ENCODE results near the gene PLAC8L1.

Gene PLAC8L1

DNA sequence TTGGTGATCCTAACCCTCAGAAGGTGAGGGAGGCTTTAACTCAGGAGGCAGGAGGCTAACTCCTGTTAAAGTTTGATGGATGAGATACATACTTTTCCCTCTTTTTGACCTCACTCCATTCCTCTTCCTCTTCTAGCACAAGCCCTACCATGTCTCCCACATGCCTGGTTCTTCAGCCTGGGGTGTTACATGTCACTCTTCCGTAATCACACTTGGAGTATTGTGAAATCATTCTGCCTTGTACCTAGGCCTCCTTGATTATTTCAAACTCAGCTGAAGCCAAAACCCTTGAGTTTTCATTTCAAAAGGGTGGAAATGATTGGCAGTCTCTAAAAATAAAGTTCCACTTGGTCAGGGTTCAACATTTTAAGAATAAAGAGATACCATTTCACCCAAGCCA is 1.8 kb downstream of the PLAC8L1 start:
- TF ChIP-seq, protein P1, sequence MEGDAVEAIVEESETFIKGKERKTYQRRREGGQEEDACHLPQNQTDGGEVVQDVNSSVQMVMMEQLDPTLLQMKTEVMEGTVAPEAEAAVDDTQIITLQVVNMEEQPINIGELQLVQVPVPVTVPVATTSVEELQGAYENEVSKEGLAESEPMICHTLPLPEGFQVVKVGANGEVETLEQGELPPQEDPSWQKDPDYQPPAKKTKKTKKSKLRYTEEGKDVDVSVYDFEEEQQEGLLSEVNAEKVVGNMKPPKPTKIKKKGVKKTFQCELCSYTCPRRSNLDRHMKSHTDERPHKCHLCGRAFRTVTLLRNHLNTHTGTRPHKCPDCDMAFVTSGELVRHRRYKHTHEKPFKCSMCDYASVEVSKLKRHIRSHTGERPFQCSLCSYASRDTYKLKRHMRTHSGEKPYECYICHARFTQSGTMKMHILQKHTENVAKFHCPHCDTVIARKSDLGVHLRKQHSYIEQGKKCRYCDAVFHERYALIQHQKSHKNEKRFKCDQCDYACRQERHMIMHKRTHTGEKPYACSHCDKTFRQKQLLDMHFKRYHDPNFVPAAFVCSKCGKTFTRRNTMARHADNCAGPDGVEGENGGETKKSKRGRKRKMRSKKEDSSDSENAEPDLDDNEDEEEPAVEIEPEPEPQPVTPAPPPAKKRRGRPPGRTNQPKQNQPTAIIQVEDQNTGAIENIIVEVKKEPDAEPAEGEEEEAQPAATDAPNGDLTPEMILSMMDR (IDR thresholded peaks at IDR 0.05; ENCODE audit: low read depth, low read length), result no peak
- no peak overlapping the region for H3K4me3 ChIP-seq (ENCODE audit: low read depth, low read length)

DNA sequence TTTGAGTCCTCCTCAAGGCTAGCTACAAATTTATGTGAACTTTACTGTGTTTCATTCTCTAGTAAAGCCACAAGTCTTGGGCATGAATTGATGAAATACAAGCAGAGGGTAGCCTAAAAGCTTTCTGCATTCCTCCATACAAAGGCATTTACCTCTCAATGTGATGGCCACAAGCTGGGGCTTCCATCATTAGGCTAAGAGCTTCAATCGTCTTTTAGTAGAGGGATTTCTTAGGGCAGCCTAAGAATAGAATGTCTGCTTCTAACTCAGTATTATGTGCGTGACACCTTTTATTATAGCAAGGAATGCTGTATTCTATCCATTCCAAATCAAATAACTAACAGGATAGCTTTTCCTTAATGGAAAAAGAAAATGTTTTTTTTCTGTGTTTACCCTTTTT is 3.7 kb downstream of the PLAC8L1 start:
- TF ChIP-seq, protein P1 (IDR thresholded peaks at IDR 0.05; ENCODE audit: low read depth, low read length), result no peak
- H3K4me3 ChIP-seq (ENCODE audit: low read depth, low read length), result no peak overlapping the region

DNA sequence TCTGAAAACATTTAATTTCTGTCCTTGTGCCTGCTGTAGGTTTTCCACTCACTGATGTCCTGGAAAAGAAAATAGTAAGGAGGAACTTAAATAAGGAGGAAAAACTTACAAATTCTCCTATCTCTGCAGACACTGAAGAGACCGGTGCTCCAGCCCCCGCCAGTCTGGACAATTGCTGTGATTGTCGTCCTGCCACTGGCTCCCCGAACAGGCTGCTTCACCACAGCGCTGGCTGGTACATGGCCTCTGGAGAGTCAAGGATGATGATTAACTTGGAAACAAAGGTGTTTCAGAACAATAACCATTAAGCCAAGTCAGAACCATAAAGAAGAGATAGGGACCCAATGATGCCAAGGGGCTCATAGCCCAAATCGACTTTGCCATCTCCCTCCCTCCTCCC is 7.3 kb downstream of the PLAC8L1 start:
- TF ChIP-seq, protein P1 (IDR thresholded peaks at IDR 0.05; ENCODE audit: low read depth, low read length), result no peak
- H3K4me3 ChIP-seq (ENCODE audit: low read depth, low read length), result no peak overlapping the region

DNA sequence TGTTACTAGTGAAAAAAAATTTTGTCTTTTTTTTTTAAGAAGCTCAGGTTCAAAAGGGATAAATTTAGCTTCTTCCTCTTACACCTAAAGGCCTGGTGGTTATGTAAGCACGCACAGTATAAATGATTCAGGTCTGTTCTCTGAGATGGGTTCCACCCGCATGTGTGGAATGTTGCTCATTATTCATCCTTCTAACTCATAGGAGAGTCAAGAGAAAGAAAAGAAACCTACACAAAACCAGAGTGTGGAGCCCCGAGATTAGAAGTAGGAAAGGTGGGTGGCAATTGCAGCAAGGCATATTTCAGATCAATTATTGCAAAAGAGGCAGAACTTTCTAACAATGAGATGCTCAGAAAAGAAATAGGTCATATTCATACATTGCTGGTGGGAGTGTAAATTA is 13.5 kb downstream of the PLAC8L1 start:
- H3K4me3 ChIP-seq (ENCODE audit: low read depth, low read length), result no peak overlapping the region
- TF ChIP-seq, protein P1 (IDR thresholded peaks at IDR 0.05; ENCODE audit: low read depth, low read length), result no peak

DNA sequence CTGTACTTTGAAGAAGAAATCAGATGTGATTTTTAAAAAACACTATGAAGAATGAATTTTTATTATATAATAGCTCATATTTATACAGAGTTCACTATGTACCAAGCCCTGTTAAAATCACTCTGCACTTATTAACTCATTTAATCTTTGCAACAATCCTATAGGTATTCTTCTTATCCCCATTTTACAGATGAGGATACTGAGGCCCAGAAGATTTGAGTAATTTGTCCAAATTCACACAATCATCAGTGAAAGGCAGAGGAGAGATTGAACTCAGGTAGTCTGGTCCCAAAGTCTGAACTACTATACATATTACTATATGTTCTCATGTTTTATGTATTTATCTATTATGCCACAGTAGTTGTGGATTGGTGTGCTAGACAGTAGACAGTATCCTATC is 16.1 kb downstream of the PLAC8L1 start:
- TF ChIP-seq, protein P1 (IDR thresholded peaks at IDR 0.05; ENCODE audit: low read depth, low read length), result no peak
- no peak overlapping the region for H3K4me3 ChIP-seq (ENCODE audit: low read depth, low read length)

DNA sequence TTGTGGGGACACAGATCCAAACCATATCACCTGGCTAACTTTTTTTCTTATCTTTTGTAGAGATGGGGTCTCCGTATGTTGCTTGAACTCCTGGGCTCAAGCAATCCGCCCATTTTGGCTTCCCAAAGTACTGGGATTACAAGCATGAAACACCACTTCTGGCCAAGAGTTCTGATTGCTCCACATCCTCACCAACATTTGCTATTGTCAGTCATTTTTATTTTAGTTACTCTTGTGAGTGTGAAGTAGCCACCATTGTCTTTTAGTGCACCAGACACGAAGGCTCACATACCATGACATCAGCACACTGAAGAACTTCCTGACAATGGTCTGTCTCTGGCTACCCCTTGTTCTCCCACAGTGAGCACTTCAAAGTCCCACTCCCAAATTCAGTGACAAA is 17.3 kb downstream of the PLAC8L1 start:
- H3K4me3 ChIP-seq (ENCODE audit: low read depth, low read length), result no peak overlapping the region
- TF ChIP-seq, protein P1 (IDR thresholded peaks at IDR 0.05; ENCODE audit: low read depth, low read length), result no peak

DNA sequence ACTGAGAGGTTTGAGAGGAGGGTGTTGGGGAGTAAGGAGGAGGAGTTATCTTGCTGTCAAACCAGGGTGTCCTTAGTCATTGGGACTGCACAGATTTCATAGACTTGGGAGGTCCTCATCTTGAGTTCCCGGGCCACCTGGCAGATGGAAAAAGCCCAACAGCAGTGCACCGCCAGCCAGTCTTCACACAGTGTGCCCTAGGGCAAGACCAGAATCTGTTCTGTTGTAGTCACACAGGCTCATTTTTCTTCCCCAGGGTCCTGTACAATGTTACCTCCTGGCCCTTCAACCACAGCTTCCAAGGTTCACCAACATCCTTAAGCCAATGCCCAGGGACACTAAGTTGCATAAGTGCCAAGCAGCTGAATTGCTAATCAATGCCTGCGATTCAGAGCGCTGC is 21.0 kb downstream of the PLAC8L1 start:
- TF ChIP-seq, protein P1 (IDR thresholded peaks at IDR 0.05; ENCODE audit: low read depth, low read length), result no peak
- H3K4me3 ChIP-seq (ENCODE audit: low read depth, low read length), result no peak overlapping the region

Data from WI38 (cell line).